ENCODE data around the gene CRB3. TPM values are rescaled to one million over a fixed set of nuclear protein-coding genes. Genes with fewer than 3 reads are reported as not detected.

The CRB3 gene
- total RNA-seq, 1 donor from 2014 or later: not detected

DNA sequence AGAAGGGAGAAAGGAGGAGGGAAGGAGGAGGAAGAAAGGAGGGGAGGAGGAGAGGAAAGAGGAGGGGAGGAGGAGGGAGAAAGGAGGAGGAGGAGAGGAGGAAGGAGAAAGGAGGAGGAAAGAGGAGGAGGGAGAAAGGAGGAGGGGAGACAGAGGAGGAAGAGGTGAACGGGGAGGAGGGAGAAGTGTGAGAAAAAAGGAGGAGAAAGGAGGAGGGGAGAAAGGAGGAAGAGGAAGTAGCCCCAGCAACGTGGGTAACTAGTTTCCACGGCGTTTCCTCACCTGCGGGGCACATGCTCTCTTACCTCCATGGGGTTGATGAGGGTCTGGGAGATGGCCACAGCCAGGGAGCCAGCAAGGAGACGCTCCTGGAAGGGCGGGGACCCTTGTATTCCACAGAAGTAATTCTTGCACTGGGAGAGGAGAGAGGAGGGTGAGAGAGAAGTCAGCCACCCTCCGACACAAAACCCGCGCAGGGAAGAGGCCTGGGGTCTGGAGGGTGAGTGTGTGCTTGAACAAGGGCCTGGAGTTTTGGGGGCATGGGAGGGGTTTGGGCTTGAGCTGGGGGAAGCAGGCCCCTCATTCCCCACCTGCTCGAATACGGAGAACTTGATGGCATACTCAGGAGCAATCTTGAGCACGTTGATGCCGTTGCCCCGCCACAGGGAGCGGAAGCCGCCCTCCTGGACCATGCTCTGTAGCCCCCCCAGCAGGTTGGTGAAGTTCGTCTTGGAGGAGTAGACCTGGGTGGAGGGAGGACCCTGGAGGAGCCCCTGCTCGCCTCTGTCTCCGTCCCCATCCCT is 34.5 kb upstream of the CRB3 start:
- intact Hi-C loops (cut with micrococcal nuclease): no loop called here
- Histone ChIP-seq H3K27ac (replicated peaks) (no peak overlapping the region), H3K4me1 (peaks cover 6% of the 10 kb centered on the region), H3K9me3 (replicated peaks) (no peaks in the 10 kb centered on the region), H3K27me3 (ENCODE audit: low read depth) (no peaks in the 10 kb centered on the region), H3K4me3 (no peak overlapping the region), H3K36me3 (no peaks in the 10 kb centered on the region)
- TF ChIP-seq, protein P1, sequence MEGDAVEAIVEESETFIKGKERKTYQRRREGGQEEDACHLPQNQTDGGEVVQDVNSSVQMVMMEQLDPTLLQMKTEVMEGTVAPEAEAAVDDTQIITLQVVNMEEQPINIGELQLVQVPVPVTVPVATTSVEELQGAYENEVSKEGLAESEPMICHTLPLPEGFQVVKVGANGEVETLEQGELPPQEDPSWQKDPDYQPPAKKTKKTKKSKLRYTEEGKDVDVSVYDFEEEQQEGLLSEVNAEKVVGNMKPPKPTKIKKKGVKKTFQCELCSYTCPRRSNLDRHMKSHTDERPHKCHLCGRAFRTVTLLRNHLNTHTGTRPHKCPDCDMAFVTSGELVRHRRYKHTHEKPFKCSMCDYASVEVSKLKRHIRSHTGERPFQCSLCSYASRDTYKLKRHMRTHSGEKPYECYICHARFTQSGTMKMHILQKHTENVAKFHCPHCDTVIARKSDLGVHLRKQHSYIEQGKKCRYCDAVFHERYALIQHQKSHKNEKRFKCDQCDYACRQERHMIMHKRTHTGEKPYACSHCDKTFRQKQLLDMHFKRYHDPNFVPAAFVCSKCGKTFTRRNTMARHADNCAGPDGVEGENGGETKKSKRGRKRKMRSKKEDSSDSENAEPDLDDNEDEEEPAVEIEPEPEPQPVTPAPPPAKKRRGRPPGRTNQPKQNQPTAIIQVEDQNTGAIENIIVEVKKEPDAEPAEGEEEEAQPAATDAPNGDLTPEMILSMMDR (IDR thresholded peaks at IDR 0.05; ENCODE audit: borderline replicate concordance): no peak
- no peak for DNase-seq

DNA sequence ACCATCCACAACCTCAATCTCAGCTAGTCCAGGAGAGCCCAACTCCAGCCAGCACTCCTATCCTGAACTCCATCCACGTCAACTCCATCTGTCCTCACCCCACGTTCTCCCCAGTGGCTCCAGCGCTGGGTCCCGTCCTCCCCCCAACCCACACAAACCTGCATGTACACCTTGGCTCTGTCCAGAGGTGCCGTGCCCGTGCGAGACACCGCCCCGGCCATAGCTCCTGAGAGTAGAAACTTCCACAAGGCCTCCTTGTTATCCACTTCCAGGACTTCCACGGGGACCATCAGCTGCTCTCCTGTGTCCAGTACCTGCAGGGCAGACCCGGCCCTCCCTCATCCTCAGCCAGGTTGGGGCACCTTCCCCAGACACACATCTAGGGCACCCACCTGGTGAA is 32.2 kb upstream of the CRB3 start:
- Histone ChIP-seq H3K9me3 (replicated peaks) (no peaks in the 10 kb centered on the region), H3K4me1 (no peaks in the 10 kb centered on the region), H3K27me3 (ENCODE audit: low read depth) (no peaks in the 10 kb centered on the region), H3K4me3 (no peak overlapping the region), H3K27ac (replicated peaks) (no peak overlapping the region), H3K36me3 (no peaks in the 10 kb centered on the region)
- TF ChIP-seq, protein P1 (IDR thresholded peaks at IDR 0.05; ENCODE audit: borderline replicate concordance): no peak
- intact Hi-C loops (cut with micrococcal nuclease): no loop called here
- no peak for DNase-seq

DNA sequence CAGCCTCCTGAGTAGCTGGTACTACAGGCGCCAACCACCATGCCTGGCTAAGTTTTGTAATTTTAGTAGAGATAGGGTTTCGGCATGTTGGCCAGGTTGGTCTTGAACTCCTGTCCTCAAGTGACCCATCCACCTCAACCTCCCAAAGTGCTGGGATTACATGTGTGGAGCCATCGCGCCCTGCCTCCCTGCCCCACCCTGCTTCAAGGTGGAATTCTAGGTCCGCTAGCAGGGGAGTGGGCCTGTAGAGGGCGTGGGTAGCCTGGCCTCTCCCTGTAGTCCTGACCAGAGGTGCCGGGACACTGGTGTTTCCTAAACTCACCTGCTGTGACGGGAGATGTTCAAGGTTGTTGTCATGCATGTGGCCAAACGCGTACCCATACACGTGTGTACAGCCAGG is 30.9 kb upstream of the CRB3 start:
- DNase-seq: no peak
- no peak overlapping the region for H3K27ac ChIP-seq (replicated peaks)
- intact Hi-C loops (cut with micrococcal nuclease): no loop called here
- TF ChIP-seq, protein P1 (IDR thresholded peaks at IDR 0.05; ENCODE audit: borderline replicate concordance): no peak
- no peak overlapping the region for H3K4me3 ChIP-seq
- no peaks in the 10 kb centered on the region for H3K36me3 ChIP-seq
- H3K27me3 ChIP-seq (ENCODE audit: low read depth): no peaks in the 10 kb centered on the region
- H3K4me1 ChIP-seq: no peaks in the 10 kb centered on the region
- no peaks in the 10 kb centered on the region for H3K9me3 ChIP-seq (replicated peaks)

DNA sequence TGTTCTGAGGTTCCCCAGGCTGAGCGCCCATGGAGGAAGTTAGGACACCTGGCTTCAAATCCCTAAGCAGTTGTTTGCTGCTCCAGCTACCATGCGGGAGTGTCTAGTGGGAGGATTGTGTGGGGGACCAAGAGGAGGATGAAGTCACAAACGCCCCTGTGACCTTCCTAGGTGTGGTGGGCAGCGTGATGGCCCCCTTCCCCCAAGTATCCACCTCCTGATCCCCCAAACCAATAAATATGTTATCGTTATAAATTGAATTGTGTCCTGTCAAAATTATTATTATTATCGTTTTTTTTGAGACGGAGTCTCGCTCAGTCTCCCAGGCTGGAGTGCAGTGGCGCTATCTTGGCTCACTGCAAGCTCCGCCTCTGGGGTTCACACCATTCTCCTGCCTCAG is 30.4 kb upstream of the CRB3 start, which contains the start of gene SLC25A41:
Gene SLC25A41 (minus strand): TSS at position 101 of the 400 bp plus-strand sequence. CDS start 70 bp downstream, at position 31.
- H3K27ac ChIP-seq (replicated peaks): no peak within 1 kb of the TSS
- H3K4me1 ChIP-seq: no peaks in the 10 kb centered on the region
- no peaks in the 10 kb centered on the region for H3K27me3 ChIP-seq (ENCODE audit: low read depth)
- H3K4me3 ChIP-seq: no peak within 1 kb of the TSS
- no peak for DNase-seq
- TF ChIP-seq, protein P1 (IDR thresholded peaks at IDR 0.05; ENCODE audit: borderline replicate concordance): no peak
- intact Hi-C loops (cut with micrococcal nuclease): no loop called here
- no peaks in the 10 kb centered on the region for H3K36me3 ChIP-seq
- no peaks in the 10 kb centered on the region for H3K9me3 ChIP-seq (replicated peaks)

DNA sequence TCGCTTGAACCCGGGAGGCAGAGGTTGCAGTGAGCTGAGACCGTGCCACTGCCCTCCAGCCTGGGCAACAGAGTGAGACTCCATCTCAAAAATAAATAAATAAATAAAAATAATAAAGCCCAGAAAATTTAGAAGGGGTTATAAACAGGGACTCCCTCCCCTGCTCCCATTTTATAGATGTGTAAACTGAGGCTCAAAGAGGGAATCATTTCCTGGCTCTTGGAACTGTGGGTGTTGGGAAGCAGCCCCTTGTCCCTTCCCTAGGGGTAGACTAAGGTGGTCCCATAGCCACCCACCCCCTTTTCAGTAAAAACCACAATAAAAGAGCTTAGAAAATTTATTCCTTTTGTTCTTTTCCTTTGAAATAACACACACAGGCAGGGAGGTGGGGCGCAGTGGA is 24.3 kb upstream of the CRB3 start:
- Histone ChIP-seq H3K9me3 (replicated peaks) (no peaks in the 10 kb centered on the region), H3K27ac (replicated peaks) (no peak overlapping the region), H3K36me3 (peaks cover 1% of the 10 kb centered on the region), H3K27me3 (ENCODE audit: low read depth) (no peaks in the 10 kb centered on the region), H3K4me3 (no peak overlapping the region), H3K4me1 (no peaks in the 10 kb centered on the region)
- DNase-seq: no peak
- TF ChIP-seq, protein P1 (IDR thresholded peaks at IDR 0.05; ENCODE audit: borderline replicate concordance): no peak
- intact Hi-C loops (cut with micrococcal nuclease): no loop called here

Data from left ventricle myocardium inferior (tissue), 1 donor.